DMS153 treated with DMSO at 0.1 percent for 48 hours (cell line): ENCODE measurements around the gene SLC25A18.

Experiments
- DNase-seq: peaks from one replicate; lab custom pipeline; 2025; ENCODE audit not compliant: unreplicated experiment; lab: John Stamatoyannopoulos, UW

The SLC25A18 gene

GRCh38 chr22:17569971-17570511 lies 6.7 kb downstream of the SLC25A18 start:
- DNase-seq = no peak

GRCh38 chr22:17570851-17571631 lies 7.7 kb downstream of the SLC25A18 start:
- DNase-seq = no peak

- DNase-seq = no peak
These were observed 11.9 kb downstream of the SLC25A18 start for GRCh38 chr22:17575151-17575550.

DNA sequence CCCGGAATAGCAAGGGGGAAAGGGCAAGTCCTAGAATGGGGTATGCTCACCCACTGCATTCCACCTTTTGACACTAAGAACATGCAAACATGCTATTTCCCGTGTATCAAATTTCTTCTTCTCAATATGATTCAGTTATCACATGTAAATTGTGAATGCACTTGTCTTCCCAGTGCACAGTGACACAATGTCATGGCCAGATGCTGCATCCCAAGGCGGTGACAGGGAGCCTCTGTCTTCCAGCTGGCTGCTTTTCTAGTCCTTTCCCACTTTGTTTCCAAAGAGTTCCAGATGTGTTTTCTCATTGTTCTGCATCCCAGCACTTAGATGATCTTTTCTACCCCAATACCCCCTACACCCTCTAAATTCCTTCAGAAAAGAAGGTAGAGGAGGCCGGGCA lies 12.4 kb downstream of the SLC25A18 start:
- no peak for DNase-seq

- no peak for DNase-seq
These were observed 13.2 kb downstream of the SLC25A18 start for GRCh38 chr22:17576470-17576869.

DNA sequence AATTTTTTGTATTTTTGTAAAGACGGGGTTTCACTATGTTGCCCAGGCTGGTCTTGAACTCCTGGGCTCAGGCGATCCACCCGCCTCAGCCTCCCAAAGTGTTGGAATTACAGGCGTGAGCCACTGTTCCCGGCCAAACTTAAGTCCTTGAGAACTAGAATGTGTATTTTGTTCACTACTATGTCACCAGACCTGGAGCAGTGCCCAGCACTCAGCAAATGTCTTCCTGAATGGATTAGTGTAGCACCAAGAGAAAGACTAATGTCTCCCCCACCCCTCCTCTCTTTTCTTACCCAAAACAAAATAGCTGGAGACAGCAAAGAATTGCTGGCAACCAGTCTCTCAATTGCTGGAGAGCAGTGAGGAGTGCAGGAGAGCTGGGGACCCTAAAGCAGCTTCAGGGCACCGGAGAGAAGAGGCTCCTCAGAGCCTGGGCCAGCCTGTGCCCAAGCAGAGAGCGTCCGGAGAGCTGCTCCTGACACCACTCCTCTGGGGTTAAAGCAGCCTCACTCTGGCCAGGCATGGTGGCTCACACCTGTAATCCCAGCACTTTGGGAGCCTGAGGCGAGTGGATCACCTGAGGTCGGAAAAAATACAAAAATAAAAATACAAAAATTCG lies 14.9 kb downstream of the SLC25A18 start:
- DNase-seq = no peak

DNA sequence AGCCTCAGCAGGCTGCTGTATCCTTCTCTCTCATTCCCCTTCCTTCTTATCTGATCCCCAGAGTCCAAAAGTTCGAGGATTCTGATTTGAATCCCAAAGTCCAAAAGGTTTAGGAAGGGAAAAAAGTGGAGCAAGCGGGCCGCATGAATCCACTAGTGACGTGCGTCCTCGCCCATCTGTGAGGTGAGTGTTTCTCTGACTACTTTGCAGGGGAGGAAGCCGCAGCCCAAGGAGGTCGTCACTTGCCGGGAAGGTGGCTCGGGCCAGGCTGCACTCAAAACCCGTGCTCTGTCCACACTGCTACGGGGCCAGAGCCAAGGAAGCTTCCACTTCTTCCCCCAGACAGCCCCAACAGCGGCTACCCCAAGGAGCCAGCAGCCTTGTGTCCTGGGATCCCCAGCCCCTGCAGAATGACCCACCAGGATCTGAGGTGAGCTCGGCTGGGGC lies 16.3 kb downstream of the SLC25A18 start:
- DNase-seq = no peak

GRCh38 chr22:17580441-17581031 lies 17.2 kb downstream of the SLC25A18 start:
- DNase-seq = no peak

DNA sequence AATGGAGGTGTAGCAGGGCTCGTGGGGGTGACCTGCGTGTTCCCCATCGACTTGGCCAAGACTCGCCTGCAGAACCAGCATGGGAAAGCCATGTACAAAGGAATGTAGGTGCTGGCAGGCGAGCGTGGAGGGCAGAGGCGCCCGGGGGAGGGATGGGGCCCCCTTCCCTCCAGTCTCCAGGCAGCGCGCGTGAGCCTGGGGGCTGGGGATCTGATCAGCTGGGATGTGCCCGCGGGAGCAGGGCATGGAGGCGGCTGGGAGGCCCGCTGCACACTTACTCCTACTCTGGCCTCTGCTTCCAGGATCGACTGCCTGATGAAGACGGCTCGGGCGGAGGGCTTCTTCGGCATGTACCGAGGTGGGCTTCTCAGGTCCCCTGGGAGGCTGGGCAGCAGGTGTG lies 17.8 kb downstream of the SLC25A18 start:
- DNase-seq = no peak

GRCh38 chr22:17581631-17582030 lies 18.3 kb downstream of the SLC25A18 start:
- no peak for DNase-seq

GRCh38 chr22:17583151-17583550 lies 19.9 kb downstream of the SLC25A18 start:
- no peak for DNase-seq

GRCh38 chr22:17586831-17587440 lies 23.6 kb downstream of the SLC25A18 start:
- no peak for DNase-seq

- DNase-seq = no peak
These were observed 24.3 kb downstream of the SLC25A18 start for GRCh38 chr22:17587629-17588028.

DNA sequence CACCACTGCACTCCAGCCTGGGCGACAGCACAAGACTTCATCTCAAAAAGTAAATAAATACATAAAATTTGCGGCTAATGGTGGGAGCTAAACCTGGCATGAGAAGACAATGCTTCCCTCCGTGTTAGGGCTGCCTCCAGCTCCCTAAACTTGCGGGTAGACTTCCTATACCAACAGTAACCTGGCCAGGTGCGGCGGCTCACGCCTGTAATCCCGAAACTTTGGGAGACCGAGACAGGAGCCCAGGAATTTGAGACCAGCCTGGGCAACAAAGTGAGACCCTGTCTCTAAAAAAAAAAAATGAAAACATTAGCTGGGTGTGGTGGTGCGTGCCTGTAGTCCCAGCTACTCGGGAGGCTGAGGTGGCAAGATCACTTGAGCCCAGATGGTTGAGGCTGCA lies 25.3 kb downstream of the SLC25A18 start:
- no peak for DNase-seq

DNA sequence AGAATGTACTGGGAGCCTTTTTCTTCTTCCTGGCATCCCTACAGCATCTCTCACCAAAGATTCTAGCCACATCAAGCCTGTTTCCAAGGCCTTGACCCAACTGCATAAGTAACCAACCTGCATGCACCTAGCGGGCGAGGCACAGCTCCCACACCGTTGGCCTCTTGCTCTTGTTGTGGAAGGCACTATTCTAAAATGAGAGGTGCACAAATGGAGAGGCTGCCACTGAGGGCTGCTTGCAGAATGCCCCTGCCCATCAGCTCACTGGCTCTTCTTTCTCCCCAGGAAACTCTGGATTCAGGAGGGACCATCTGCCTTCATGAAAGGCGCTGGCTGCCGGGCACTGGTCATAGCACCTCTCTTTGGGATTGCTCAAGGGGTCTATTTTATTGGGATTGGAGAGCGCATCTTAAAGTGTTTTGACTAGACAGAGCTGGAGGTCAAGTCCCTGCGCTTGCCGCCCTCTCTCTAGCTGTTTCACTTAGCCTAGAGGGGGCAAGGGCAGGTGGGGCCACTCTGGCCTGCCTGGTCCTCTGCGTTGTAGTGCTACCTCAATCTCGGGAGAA lies 26.6 kb downstream of the SLC25A18 start:
- DNase-seq = no peak

GRCh38 chr22:17590586-17590985 lies 27.3 kb downstream of the SLC25A18 start:
- no peak for DNase-seq

DNA sequence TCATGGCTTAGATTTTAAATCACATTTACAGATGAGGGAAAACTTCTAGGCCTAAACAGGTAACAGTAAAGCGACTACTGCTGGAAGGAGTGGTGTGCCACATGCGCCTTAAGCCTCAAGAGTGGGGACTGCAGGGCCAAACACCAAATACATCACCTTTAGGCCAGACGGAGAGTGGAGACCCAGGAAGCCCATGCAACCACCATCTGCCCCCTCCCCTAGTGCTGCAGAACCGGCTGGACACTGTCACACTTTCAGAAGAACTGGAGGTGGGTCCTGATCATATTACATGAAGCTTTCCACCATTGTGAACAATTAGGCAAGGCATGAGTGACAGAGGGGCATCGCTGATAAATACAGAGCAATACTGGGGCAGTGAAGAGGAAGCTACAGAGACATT lies 28.9 kb downstream of the SLC25A18 start:
- DNase-seq = no peak

DNA sequence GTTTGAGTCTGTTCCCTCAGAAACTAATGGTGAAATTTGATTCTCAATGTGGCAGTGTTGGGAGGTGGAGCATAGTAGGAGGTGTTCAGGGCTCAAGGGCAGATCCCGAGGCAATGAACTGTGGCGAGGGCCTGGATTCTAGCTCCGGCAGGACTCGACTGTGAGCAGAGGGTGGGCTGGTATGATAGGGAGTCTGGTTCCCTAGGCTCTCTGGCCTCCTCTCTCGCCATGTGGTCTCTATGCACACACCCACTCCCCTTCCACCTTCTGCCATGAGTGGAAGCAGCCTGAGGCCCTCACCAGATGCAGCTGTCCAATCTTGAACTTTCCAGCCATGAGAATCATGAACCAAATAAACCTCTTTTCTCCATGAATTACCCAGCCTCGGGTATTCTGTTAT lies 32.9 kb downstream of the SLC25A18 start:
- no peak for DNase-seq

- DNase-seq = no peak
These were observed 33.9 kb downstream of the SLC25A18 start for GRCh38 chr22:17597217-17597616.

DNA sequence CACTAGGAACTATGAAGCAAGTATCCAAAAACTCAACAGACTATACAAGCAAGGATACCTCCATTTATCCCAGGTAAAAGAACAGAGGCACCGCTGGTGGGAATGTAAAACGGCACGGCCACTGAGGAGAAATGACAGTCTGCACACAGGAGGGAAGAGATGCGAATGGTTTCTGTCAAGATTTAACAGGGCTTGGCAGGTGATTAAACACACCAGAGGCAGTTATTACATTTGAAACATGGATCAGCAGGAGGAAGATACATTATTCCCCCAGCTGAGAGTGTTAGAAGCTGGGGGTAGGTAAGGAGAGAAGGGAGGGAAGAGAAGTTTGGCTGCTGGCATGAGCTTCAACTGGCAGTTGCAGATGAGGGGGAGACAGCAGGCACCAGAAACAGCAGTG lies 35.0 kb downstream of the SLC25A18 start:
- DNase-seq = no peak

- DNase-seq = no peak
These were observed 37.7 kb downstream of the SLC25A18 start for GRCh38 chr22:17601031-17601430.
